NCI-H82 treated with DMSO at 0.1 percent for 48 hours (cell line): Measurements from ENCODE around the gene NUB1.

Experiments used
- DNase-seq: peaks from one replicate; lab custom pipeline; 2025; ENCODE audit not compliant: unreplicated experiment; lab: John Stamatoyannopoulos, UW

The NUB1 gene

GRCh38 chr7:151312831-151313809, 28.5 kb upstream of the NUB1 start:
- no peak for DNase-seq

GRCh38 chr7:151313857-151314256, 27.8 kb upstream of the NUB1 start:
- DNase-seq: no peak

- DNase-seq: no peak
Measured at GRCh38 chr7:151314401-151314800, 27.2 kb upstream of the NUB1 start.

- DNase-seq: no peak
Measured at GRCh38 chr7:151315038-151315655, 26.5 kb upstream of the NUB1 start.

- DNase-seq: no peak
Measured at GRCh38 chr7:151316896-151317295, 24.7 kb upstream of the NUB1 start.

GRCh38 chr7:151317936-151318335, 23.7 kb upstream of the NUB1 start:
- no peak for DNase-seq

- no peak for DNase-seq
Measured at GRCh38 chr7:151319189-151319588, 22.4 kb upstream of the NUB1 start.

- no peak for DNase-seq
Measured at GRCh38 chr7:151320263-151320845, 21.3 kb upstream of the NUB1 start.

GRCh38 chr7:151321341-151321740, 20.3 kb upstream of the NUB1 start:
- DNase-seq: no peak

- DNase-seq: no peak
Measured at GRCh38 chr7:151322906-151323305, 18.7 kb upstream of the NUB1 start.

GRCh38 chr7:151327022-151327421, 14.6 kb upstream of the NUB1 start:
- no peak for DNase-seq

- DNase-seq: no peak
Measured at GRCh38 chr7:151327659-151328058, 14.0 kb upstream of the NUB1 start.

- no peak for DNase-seq
Measured at GRCh38 chr7:151330181-151330580, 11.4 kb upstream of the NUB1 start.

- DNase-seq: no peak
Measured at GRCh38 chr7:151330661-151331060, 11.0 kb upstream of the NUB1 start.

- DNase-seq: no peak
Measured at GRCh38 chr7:151334628-151335027, 7.0 kb upstream of the NUB1 start.

GRCh38 chr7:151336027-151336708, 5.4 kb upstream of the NUB1 start:
- no peak for DNase-seq

GRCh38 chr7:151337346-151337745, 4.3 kb upstream of the NUB1 start:
- DNase-seq: no peak

- DNase-seq: no peak
Measured at GRCh38 chr7:151338809-151339208, 2.8 kb upstream of the NUB1 start.

GRCh38 chr7:151339651-151340382, 1.8 kb upstream of the NUB1 start:
- DNase-seq: no peak

GRCh38 chr7:151340794-151341356, 737 bp upstream of the NUB1 start:
- no peak for DNase-seq
